Right atrium auricular region (tissue), 2 donors: Measurements from ENCODE around the gene TBXAS1. TPM values are rescaled to one million over a fixed set of nuclear protein-coding genes. Genes with fewer than 3 reads are reported as not detected.

Experiments
- DNase-seq: peaks from one replicate; pipeline ENCODE4 v3.0.0-alpha.2; 2019; ENCODE audit warnings: low spot score
- H3K27ac ChIP-seq, 2 donors: fragments of 200-600 bp; sonication (generic); 1 replicate in 1 of 2; 2 replicates in 1 of 2; pipeline ENCODE4 v1.5.1; 2016 to 2019
- H3K27me3 ChIP-seq, 2 donors: fragments of 200-600 bp; sonication (generic); one replicate each; pipeline versions ENCODE4 v1.5.1 to v1.6.0; 2017 to 2019
- H3K36me3 ChIP-seq: fragments of 200-600 bp; sonication (generic); one replicate; pipeline ENCODE4 v1.5.1; 2016
- H3K4me1 ChIP-seq, 2 donors: fragments of 200-600 bp; sonication (generic); one replicate each; pipeline versions ENCODE4 v1.5.1 to v1.6.0; 2017 to 2019
- H3K4me3 ChIP-seq, 2 donors: fragments of 200-600 bp; sonication (generic); 1 replicate in 1 of 2; 2 replicates in 1 of 2; pipeline ENCODE4 v1.5.1; 2017 to 2019; ENCODE audit warnings: mild to moderate bottlenecking in 1 of 2, moderate library complexity in 1 of 2
- H3K9me3 ChIP-seq, 2 donors: fragments of 200-600 bp; sonication (generic); one replicate each; pipeline ENCODE4 v1.5.1; 2019
- total RNA-seq, 2 donors: library from RNA; depleted of rRNA; stranded (reverse); fragments of >200 nt; gene quantifications; one replicate each; pipeline ENCODE4 v1.1.0, GENCODE V29; 2016
- TF ChIP-seq, protein P1 (sequence below), 2 donors: fragments of 200-600 bp; sonication (generic); IDR thresholded peaks; one replicate each; pipeline ENCODE4 v1.5.1; 2019; ENCODE audit warnings: antibody characterized with exemption in 2 of 2

Gene TBXAS1
- total RNA-seq, result 10 to 100 TPM in 1 of 2 donors, 1 to 10 TPM in 1; 4.6 to 15.3 TPM

DNA sequence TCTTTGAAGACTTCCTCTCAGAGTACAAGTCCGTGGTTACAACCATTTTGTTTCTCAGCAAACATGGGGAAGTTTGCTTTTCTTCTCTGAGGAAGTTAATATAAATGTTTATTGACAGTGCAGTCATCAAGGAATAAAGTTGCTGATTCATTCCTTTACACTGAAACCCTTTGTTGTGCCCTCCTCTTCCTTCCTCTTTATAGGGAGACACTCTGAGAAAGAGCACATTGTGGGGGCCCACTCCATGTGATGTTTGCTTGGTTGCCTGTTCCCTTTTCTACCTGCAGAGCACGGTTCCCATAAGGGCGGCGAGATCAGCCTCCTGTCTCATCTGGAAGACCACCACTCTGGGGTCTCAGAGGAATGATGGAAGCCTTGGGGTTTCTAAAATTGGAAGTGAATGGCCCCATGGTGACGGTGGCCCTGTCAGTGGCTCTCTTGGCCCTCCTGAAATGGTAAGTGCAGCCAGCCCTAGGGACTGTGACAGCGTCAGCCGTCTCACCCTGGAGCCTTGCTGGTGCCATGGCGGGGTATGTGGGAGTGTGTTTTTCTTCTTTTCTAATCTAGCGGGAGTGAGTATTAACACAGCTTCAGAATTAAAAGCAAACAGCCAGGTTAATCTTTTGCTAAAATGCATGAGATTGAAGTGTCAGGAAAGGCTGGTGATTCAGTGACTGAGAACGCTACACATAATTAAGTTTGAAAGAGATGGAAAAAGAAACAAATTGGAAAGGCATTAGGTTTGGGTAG lies at the start of gene TBXAS1:
TSS of gene TBXAS1 (plus strand) at position 240 of the 750 bp plus-strand sequence. CDS start at position 367, 127 bp downstream.
- peak within 1 kb of the TSS in 1 of 2 donors; percentile 16 for H3K4me3 ChIP-seq
- H3K36me3 ChIP-seq, result no peaks in the 10 kb centered on the region
- TF ChIP-seq, protein P1, sequence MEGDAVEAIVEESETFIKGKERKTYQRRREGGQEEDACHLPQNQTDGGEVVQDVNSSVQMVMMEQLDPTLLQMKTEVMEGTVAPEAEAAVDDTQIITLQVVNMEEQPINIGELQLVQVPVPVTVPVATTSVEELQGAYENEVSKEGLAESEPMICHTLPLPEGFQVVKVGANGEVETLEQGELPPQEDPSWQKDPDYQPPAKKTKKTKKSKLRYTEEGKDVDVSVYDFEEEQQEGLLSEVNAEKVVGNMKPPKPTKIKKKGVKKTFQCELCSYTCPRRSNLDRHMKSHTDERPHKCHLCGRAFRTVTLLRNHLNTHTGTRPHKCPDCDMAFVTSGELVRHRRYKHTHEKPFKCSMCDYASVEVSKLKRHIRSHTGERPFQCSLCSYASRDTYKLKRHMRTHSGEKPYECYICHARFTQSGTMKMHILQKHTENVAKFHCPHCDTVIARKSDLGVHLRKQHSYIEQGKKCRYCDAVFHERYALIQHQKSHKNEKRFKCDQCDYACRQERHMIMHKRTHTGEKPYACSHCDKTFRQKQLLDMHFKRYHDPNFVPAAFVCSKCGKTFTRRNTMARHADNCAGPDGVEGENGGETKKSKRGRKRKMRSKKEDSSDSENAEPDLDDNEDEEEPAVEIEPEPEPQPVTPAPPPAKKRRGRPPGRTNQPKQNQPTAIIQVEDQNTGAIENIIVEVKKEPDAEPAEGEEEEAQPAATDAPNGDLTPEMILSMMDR (IDR thresholded peaks at IDR 0.05), result no peak
- H3K27me3 ChIP-seq, result no peaks in the 10 kb centered on the region
- H3K9me3 ChIP-seq, result peaks cover 0 to 2% of the 10 kb centered on the region in 2 donors
- no peak within 1 kb of the TSS for H3K27ac ChIP-seq
- DNase-seq, result no peak
- no peaks in the 10 kb centered on the region for H3K4me1 ChIP-seq

DNA sequence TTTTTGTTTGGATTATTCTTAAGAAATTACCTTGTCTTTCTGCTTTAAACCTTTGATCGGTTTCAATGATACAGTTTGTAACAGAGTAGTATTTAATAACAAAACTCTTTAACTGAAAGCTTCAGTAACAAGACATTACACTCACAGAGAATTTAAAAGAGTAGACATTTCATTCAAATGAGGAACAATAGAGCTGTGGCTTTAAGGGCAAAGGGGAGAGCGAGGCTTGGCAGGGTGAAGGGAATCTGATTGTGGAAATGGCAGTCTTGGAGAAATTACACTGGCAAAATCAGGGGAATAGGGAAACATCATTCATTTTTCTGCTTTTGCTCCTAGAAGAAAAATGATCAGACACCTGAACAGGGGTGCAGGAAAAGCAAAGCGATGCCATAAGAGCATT lies 46.1 kb upstream of the TBXAS1 start:
- no peak for DNase-seq
- H3K27me3 ChIP-seq, result no peaks in the 10 kb centered on the region
- H3K36me3 ChIP-seq, result no peaks in the 10 kb centered on the region
- H3K9me3 ChIP-seq, result no peaks in the 10 kb centered on the region
- H3K4me1 ChIP-seq, result peaks cover 0 to 10% of the 10 kb centered on the region in 2 donors
- H3K27ac ChIP-seq, result no peak overlapping the region
- TF ChIP-seq, protein P1 (IDR thresholded peaks at IDR 0.05), result no peak
- no peak overlapping the region for H3K4me3 ChIP-seq

DNA sequence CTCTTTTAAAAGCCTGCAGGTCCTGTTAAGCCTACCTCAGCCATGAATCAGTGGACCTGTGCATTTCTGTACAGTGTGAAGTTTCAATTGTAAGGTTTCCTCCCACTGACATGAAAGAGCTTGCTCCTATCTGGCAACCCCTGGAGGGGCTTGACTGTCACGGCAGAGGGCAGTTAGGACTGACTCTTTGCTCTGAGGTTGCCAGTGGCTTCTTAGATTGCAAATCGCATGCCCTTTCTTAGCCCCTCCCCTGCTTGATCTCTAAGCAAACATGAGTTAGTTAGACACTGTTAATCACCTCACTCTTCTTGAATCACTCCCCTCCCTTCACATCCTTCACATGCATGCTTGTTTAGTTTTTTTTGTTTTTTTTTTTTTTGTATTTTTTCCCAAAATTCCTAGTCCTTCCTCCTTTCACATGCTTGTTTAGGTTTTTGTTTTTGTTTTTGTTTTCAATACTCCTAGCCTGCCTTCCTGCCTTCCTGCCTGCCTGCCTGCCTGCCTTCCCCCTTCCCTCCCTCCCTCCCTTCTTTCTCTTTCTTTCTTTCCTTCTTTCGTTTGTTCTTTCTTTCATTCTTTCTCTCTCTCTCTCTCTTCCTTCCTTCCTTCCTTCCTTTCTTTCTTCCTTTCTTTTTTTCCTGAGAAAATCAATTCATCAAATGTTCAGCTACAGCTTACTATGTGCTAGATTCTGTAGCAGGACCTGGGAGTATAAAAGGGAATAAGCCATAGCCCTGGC lies 45.2 kb upstream of the TBXAS1 start:
- Histone ChIP-seq H3K4me3 (no peak overlapping the region), H3K36me3 (no peaks in the 10 kb centered on the region), H3K9me3 (no peaks in the 10 kb centered on the region), H3K27me3 (no peaks in the 10 kb centered on the region), H3K27ac (no peak overlapping the region), H3K4me1 (peaks cover 0 to 6% of the 10 kb centered on the region in 2 donors)
- DNase-seq, result no peak
- TF ChIP-seq, protein P1 (IDR thresholded peaks at IDR 0.05), result no peak

DNA sequence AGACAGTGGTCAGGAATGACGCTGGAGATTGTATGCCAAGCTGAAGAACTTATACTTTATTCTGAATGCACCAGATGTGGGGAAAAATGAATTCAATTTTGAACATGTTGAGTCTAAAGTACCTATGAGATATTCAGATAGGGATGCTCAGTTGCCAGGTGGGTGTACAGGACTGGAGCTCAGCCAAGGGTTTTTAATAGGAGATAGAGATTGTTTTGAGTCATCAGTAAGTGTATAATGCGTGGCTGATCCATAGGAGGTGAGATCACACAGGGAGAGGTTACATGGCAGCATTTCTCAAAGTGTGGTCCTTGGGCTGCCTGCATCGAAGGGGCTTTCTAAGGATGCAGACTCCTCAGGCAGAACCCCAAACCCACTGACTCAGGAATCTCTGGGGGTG lies 44.4 kb upstream of the TBXAS1 start:
- TF ChIP-seq, protein P1 (IDR thresholded peaks at IDR 0.05), result no peak
- H3K4me1 ChIP-seq, result no peaks in the 10 kb centered on the region
- DNase-seq, result no peak

DNA sequence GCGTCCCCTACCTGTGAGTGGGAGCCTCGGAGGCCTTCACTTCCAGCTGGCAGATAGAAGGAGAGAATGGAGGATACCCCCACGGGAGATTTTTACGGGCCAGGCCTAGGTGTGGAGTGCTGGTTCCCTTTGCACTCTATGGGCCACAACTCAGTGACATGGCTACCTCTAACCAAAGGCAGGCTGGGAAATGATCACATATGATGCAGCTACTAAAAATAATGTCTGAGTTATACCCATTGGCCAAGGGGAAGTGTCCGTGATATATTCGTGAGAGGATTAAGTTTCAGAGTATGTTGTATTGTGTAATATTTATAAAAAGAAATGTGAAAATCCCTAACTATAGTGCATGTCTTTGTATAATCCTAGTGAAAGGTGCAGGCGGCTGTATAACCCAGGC lies 37.7 kb upstream of the TBXAS1 start:
- H3K4me3 ChIP-seq, result no peak overlapping the region
- H3K27me3 ChIP-seq, result no peaks in the 10 kb centered on the region
- H3K4me1 ChIP-seq, result no peaks in the 10 kb centered on the region
- DNase-seq, result no peak
- no peak overlapping the region for H3K27ac ChIP-seq
- H3K36me3 ChIP-seq, result no peaks in the 10 kb centered on the region
- TF ChIP-seq, protein P1 (IDR thresholded peaks at IDR 0.05), result no peak
- H3K9me3 ChIP-seq, result no peaks in the 10 kb centered on the region

More for the DNA sequence above, 44.4 kb upstream of the TBXAS1 start:
- no peaks in the 10 kb centered on the region for H3K36me3 ChIP-seq
- H3K4me3 ChIP-seq, result no peak overlapping the region
- no peaks in the 10 kb centered on the region for H3K9me3 ChIP-seq
- H3K27ac ChIP-seq, result no peak overlapping the region
- no peaks in the 10 kb centered on the region for H3K27me3 ChIP-seq
